HL-60 (cell line): ENCODE data around the gene GBGT1.

Experiments used
- DNase-seq, 2 experiments: peaks; one replicate each; pipeline ENCODE4 v3.0.0-alpha.2; 2010 to 2020; ENCODE audit warnings: low read depth in 1 of 2, low spot score in 1 of 2
- H3K27ac ChIP-seq: fragments of 250-450 bp; sonication (Bioruptor Pico); replicated peaks from 2 replicates; pipeline ENCODE4 v1.5.1; 2020; ENCODE audit warnings: mild to moderate bottlenecking, moderate library complexity
- H3K27me3 ChIP-seq: fragments of 250-450 bp; sonication (Bioruptor Pico); 2 replicates; pipeline ENCODE4 v1.5.1; 2021; ENCODE audit warnings: mild to moderate bottlenecking, moderate library complexity; ENCODE audit not compliant: insufficient read depth, poor library complexity, severe bottlenecking
- H3K4me3 ChIP-seq: replicated peaks from 2 replicates; pipeline ENCODE4 v1.5.1; 2011; ENCODE audit warnings: mild to moderate bottlenecking, control low read depth, low read length; ENCODE audit not compliant: insufficient read depth
- GABPA ChIP-seq: IDR thresholded peaks from 2 replicates; pipeline ENCODE4 v1.6.1; 2012; ENCODE audit warnings: low read depth
- POLR2AphosphoS5 ChIP-seq: IDR thresholded peaks from 2 replicates; pipeline ENCODE4 v1.6.1; 2012; ENCODE audit warnings: low read depth
- SPI1 ChIP-seq: IDR thresholded peaks from 2 replicates; pipeline ENCODE4 v1.6.1; 2012; ENCODE audit warnings: low read depth, mild to moderate bottlenecking, borderline replicate concordance
- TF ChIP-seq, protein P1 (sequence below): IDR thresholded peaks from 2 replicates; pipeline ENCODE4 v1.6.1; 2012; ENCODE audit warnings: low read depth; ENCODE audit not compliant: insufficient replicate concordance
- TF ChIP-seq, protein P2 (sequence below): IDR thresholded peaks from one replicate; pipeline ENCODE4 v1.5.1; 2011; ENCODE audit warnings: low read length, control low read depth, inconsistent platforms; ENCODE audit not compliant: insufficient read depth

Gene GBGT1

GRCh38 chr9:133186736-133187135 lies 23.0 kb upstream of the GBGT1 start:
- no peak overlapping the region for H3K4me3 ChIP-seq
- DNase-seq = no peak
- no peaks in the 10 kb centered on the region for H3K27me3 ChIP-seq
- TF ChIP-seq, protein P1, sequence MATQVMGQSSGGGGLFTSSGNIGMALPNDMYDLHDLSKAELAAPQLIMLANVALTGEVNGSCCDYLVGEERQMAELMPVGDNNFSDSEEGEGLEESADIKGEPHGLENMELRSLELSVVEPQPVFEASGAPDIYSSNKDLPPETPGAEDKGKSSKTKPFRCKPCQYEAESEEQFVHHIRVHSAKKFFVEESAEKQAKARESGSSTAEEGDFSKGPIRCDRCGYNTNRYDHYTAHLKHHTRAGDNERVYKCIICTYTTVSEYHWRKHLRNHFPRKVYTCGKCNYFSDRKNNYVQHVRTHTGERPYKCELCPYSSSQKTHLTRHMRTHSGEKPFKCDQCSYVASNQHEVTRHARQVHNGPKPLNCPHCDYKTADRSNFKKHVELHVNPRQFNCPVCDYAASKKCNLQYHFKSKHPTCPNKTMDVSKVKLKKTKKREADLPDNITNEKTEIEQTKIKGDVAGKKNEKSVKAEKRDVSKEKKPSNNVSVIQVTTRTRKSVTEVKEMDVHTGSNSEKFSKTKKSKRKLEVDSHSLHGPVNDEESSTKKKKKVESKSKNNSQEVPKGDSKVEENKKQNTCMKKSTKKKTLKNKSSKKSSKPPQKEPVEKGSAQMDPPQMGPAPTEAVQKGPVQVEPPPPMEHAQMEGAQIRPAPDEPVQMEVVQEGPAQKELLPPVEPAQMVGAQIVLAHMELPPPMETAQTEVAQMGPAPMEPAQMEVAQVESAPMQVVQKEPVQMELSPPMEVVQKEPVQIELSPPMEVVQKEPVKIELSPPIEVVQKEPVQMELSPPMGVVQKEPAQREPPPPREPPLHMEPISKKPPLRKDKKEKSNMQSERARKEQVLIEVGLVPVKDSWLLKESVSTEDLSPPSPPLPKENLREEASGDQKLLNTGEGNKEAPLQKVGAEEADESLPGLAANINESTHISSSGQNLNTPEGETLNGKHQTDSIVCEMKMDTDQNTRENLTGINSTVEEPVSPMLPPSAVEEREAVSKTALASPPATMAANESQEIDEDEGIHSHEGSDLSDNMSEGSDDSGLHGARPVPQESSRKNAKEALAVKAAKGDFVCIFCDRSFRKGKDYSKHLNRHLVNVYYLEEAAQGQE = no peak
- TF ChIP-seq SPI1 = no peak
- no peak for TF ChIP-seq GABPA
- TF ChIP-seq, protein P2, sequence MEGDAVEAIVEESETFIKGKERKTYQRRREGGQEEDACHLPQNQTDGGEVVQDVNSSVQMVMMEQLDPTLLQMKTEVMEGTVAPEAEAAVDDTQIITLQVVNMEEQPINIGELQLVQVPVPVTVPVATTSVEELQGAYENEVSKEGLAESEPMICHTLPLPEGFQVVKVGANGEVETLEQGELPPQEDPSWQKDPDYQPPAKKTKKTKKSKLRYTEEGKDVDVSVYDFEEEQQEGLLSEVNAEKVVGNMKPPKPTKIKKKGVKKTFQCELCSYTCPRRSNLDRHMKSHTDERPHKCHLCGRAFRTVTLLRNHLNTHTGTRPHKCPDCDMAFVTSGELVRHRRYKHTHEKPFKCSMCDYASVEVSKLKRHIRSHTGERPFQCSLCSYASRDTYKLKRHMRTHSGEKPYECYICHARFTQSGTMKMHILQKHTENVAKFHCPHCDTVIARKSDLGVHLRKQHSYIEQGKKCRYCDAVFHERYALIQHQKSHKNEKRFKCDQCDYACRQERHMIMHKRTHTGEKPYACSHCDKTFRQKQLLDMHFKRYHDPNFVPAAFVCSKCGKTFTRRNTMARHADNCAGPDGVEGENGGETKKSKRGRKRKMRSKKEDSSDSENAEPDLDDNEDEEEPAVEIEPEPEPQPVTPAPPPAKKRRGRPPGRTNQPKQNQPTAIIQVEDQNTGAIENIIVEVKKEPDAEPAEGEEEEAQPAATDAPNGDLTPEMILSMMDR = no peak
- TF ChIP-seq POLR2AphosphoS5 = no peak
- no peak overlapping the region for H3K27ac ChIP-seq

- DNase-seq = peak; percentile 29 to 71
Measured at GRCh38 chr9:133184971-133185370, 21.3 kb upstream of the GBGT1 start.

DNA sequence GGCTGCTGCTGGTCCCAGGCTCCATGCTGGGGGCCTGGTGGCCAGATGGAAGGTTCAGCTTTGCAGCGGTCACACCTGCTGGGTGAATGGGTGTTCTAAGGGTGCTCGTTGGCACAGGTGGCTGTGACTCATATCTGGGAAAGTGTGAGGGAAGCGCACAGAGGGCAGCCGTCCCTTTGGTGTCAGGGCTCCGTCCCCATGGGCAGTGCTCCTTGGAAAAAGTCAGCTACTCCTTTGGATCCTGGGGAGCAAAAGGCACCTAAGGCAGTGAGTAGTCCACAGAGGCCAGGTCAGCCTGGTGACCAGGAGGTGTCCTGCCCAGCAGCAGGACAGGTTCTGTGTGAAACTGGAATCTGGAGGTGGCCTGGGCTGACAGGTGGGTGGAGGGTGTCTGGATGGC lies 18.4 kb upstream of the GBGT1 start:
- no peak for TF ChIP-seq POLR2AphosphoS5
- TF ChIP-seq, protein P1 = no peak
- no peak for TF ChIP-seq GABPA
- TF ChIP-seq SPI1 = no peak
- TF ChIP-seq, protein P2 = no peak
- Histone ChIP-seq H3K27me3 (no peaks in the 10 kb centered on the region), H3K4me3 (no peak overlapping the region), H3K27ac (no peak overlapping the region)
- no peak for DNase-seq

More at GRCh38 chr9:133184971-133185370, 21.3 kb upstream of the GBGT1 start:
- Histone ChIP-seq H3K27me3 (no peaks in the 10 kb centered on the region), H3K27ac (no peak overlapping the region), H3K4me3 (no peak overlapping the region)
- TF ChIP-seq GABPA (no peak), POLR2AphosphoS5 (no peak), SPI1 (no peak)
- TF ChIP-seq, protein P2 = peak; percentile 59
- TF ChIP-seq, protein P1 = no peak
